Breast epithelium (tissue), 4 donors: ENCODE results near the gene TMEM100. TPM values are rescaled to one million over a fixed set of nuclear protein-coding genes. Genes with fewer than 3 reads are reported as not detected.
"Not testable (repeated sequence)": the region's sequence is repeated elsewhere in the genome, so short reads cannot be mapped to it uniquely, and the experiment has no call there.

Experiments used
- DNase-seq, 2 donors: peaks; one replicate each; pipeline ENCODE4 v3.0.0-alpha.2; 2019; ENCODE audit warnings: low spot score in 2 of 2
- H3K27ac ChIP-seq, 2 donors: fragments of 200-600 bp; sonication (generic) in 1 of 2; one replicate each; pipeline ENCODE4 v1.5.1; 2016 to 2019; ENCODE audit warnings: mild to moderate bottlenecking in 1 of 2
- H3K27me3 ChIP-seq, 2 donors: fragments of 200-600 bp; sonication (generic) in 1 of 2; one replicate each; pipeline versions ENCODE4 v1.5.1 to v1.6.0; 2017 to 2019; ENCODE audit warnings: control low read depth in 1 of 2, mild to moderate bottlenecking in 1 of 2
- H3K36me3 ChIP-seq: fragments of 200-600 bp; one replicate; pipeline ENCODE4 v1.5.1; 2019
- H3K4me1 ChIP-seq, 2 donors: fragments of 200-600 bp; sonication (generic); one replicate each; pipeline ENCODE4 v1.5.1; 2016 to 2019; ENCODE audit warnings: control low read depth in 1 of 2
- H3K4me3 ChIP-seq, 3 donors: fragments of 200-600 bp; sonication (generic); 1 replicate in 2 of 3; 2 replicates in 1 of 3; pipeline ENCODE4 v1.5.1; 2016 to 2019; ENCODE audit warnings: mild to moderate bottlenecking in 3 of 3, moderate library complexity in 2 of 3
- H3K9me3 ChIP-seq, 2 donors: fragments of 200-600 bp; sonication (generic) in 1 of 2; one replicate each; pipeline ENCODE4 v1.5.1; 2016 to 2019; ENCODE audit warnings: control low read depth in 1 of 2
- POLR2A ChIP-seq: fragments of 450-650 bp; IDR thresholded peaks from one replicate; pipeline ENCODE4 v1.6.1; 2016; ENCODE audit warnings: antibody characterized with exemption, mild to moderate bottlenecking, moderate library complexity
- POLR2AphosphoS5 ChIP-seq, 3 donors: sonication (generic); formaldehyde crosslinking; IDR thresholded peaks; one replicate each; pipeline ENCODE4 v1.6.1; 2017; ENCODE audit warnings: antibody characterized with exemption in 3 of 3
- intact Hi-C: fragments of 100-400 bp; cut with DNase I; formaldehyde crosslinking; loops from one replicate; pipeline ENCODE4 v1.15.1; 2023; ENCODE audit warnings: low total_unique reads
- total RNA-seq, 3 donors: library from RNA; depleted of rRNA; stranded (reverse); fragments of >200 nt; gene quantifications; one replicate each; pipeline ENCODE4 v1.1.0, GENCODE V29; 2016
- TF ChIP-seq, protein P1 (sequence below), 3 donors: fragments of 450-650 bp; IDR thresholded peaks; one replicate each; pipeline ENCODE4 v1.5.1; 2016 to 2017; ENCODE audit warnings: antibody characterized with exemption in 3 of 3, mild to moderate bottlenecking in 3 of 3, moderate library complexity in 3 of 3

Gene TMEM100
- total RNA-seq, 3 donors from 2014 or later = 6.7 to 27.2 (median 20.3) TPM

DNA sequence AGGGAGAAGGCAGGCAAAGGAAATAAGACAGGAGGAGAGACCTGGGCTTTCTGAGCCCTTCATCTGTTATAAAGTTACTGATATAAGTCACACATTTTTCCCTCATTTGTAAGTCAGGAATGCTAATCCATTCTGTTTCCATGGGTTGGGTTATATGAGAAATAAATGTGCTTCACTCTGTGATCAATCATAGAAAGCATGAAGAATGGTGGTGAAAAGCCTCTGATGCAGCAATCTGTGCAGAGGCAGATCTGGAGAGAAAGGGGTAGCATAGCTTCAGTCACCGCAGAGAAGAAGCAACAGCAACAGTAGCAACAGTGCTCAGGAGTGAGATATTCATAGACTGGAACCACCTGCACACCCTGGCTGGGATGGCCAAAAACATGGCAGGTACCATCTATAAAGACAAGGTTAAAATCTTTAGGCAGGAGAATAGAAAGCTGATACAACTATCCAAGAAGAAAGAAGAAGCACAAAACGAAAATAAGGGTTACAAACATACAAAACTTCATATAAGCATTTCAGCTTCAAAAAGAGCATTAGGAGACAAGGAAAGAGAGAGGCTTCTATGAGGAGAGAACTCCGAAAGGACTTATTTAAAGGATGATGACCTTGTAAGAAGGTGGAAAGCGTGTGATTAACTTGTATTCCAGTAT lies 41.9 kb downstream of the TMEM100 start:
- Histone ChIP-seq H3K36me3 (no peaks in the 10 kb centered on the region), H3K4me3 (no peak overlapping the region), H3K9me3 (no peaks in the 10 kb centered on the region), H3K27ac (no peak overlapping the region), H3K27me3 (no peaks in the 10 kb centered on the region), H3K4me1 (no peaks in the 10 kb centered on the region)
- intact Hi-C loops = no loop called here
- no peak for TF ChIP-seq POLR2AphosphoS5 (IDR thresholded peaks at IDR 0.05)
- no peak for DNase-seq

DNA sequence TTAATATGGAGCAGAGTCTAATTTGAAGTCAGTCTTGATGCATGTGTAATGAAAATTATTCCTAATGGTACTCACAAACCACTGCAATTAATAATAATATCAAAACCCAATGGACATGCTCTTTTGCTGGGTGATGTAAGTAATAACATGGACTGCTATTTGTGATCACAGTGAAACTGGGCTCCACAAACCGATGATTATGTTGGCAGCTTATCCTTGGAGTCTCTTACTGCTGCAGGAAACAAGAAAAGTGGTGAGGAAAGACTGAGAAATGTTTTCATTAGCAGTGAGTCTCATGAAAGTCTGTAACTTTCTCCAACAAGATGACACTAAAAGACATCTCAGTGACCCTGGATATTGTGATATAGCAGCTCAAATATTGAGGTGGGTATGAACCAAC lies 45.2 kb downstream of the TMEM100 start:
- intact Hi-C loops = no loop called here
- H3K9me3 ChIP-seq = no peaks in the 10 kb centered on the region
- H3K4me3 ChIP-seq = no peak overlapping the region
- H3K36me3 ChIP-seq = no peaks in the 10 kb centered on the region
- H3K4me1 ChIP-seq = no peaks in the 10 kb centered on the region
- TF ChIP-seq, protein P1, sequence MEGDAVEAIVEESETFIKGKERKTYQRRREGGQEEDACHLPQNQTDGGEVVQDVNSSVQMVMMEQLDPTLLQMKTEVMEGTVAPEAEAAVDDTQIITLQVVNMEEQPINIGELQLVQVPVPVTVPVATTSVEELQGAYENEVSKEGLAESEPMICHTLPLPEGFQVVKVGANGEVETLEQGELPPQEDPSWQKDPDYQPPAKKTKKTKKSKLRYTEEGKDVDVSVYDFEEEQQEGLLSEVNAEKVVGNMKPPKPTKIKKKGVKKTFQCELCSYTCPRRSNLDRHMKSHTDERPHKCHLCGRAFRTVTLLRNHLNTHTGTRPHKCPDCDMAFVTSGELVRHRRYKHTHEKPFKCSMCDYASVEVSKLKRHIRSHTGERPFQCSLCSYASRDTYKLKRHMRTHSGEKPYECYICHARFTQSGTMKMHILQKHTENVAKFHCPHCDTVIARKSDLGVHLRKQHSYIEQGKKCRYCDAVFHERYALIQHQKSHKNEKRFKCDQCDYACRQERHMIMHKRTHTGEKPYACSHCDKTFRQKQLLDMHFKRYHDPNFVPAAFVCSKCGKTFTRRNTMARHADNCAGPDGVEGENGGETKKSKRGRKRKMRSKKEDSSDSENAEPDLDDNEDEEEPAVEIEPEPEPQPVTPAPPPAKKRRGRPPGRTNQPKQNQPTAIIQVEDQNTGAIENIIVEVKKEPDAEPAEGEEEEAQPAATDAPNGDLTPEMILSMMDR (IDR thresholded peaks at IDR 0.05) = no peak
- TF ChIP-seq POLR2AphosphoS5 (IDR thresholded peaks at IDR 0.05) (no peak), POLR2A (no peak)
- H3K27ac ChIP-seq = no peak overlapping the region
- DNase-seq = no peak
- no peaks in the 10 kb centered on the region for H3K27me3 ChIP-seq

DNA sequence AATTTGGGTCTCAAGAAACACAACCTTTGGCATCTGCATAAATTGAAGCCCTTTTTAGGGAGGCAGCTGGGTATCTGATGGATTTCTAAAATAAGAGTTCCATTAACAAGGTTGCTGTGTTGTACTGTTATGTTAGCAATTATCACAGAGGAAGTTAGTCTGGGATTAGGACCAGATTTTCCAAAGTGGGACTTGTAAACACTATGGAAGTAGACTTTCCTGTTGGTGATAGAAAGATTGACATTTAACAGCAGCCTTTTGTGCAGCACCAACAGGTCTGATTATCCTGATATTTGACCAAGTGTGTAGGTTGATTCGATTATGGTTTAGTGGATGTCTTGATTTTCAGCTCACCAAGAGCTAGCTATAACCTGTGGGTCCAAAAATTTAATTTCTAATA lies 46.4 kb downstream of the TMEM100 start:
- H3K4me3 ChIP-seq = no peak overlapping the region
- TF ChIP-seq POLR2AphosphoS5 (IDR thresholded peaks at IDR 0.05) (no peak), POLR2A (no peak)
- TF ChIP-seq, protein P1 (IDR thresholded peaks at IDR 0.05) = no peak
- no peaks in the 10 kb centered on the region for H3K9me3 ChIP-seq
- H3K27me3 ChIP-seq = no peaks in the 10 kb centered on the region
- intact Hi-C loops = no loop called here
- H3K36me3 ChIP-seq = no peaks in the 10 kb centered on the region
- DNase-seq = no peak
- no peaks in the 10 kb centered on the region for H3K4me1 ChIP-seq
- peak overlapping the region in 1 of 2 donors; percentile 1 for H3K27ac ChIP-seq

DNA sequence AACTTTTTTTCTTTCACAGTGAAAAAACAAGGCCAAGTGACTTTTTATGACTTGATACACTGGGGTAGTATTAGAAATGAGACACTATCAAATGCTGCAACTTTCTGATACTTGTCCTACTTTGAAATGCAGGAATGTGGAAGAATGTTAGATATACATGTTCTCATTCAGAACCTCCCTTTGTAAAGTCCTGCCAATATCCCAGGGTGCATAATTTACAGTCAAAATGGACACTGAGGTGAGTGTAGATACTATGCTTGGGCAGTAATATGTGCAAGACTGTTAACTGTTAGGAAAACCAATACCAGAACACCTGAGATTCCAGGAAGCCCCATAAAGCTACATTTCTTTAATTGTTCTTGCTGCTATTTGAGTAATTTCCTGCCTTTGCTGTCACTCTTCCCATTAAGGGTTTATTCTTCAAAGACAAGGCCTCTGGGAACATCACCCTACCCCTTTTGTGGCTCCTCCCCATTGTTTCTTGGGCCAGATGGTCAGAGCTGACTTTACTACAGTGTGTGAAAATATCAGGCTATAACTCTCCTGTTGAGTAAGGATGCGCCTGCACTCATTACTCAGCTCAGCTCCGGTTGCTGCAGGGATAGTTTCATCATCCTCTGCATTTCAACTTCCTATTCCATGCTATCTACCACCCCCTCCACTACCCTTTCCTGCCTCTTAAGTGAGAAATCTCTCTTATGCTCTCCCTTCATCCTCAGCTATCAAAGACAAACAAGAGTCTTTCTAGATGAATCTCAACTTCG lies 48.7 kb downstream of the TMEM100 start:
- no peaks in the 10 kb centered on the region for H3K9me3 ChIP-seq
- TF ChIP-seq POLR2AphosphoS5 (IDR thresholded peaks at IDR 0.05) (no peak), POLR2A (no peak)
- TF ChIP-seq, protein P1 (IDR thresholded peaks at IDR 0.05) = no peak
- H3K4me1 ChIP-seq = no peaks in the 10 kb centered on the region
- H3K36me3 ChIP-seq = no peaks in the 10 kb centered on the region
- H3K27me3 ChIP-seq = no peaks in the 10 kb centered on the region
- intact Hi-C loops = no loop called here
- no peak overlapping the region for H3K4me3 ChIP-seq
- no peak for DNase-seq
- peak overlapping the region in 1 of 2 donors; percentile 36 for H3K27ac ChIP-seq

DNA sequence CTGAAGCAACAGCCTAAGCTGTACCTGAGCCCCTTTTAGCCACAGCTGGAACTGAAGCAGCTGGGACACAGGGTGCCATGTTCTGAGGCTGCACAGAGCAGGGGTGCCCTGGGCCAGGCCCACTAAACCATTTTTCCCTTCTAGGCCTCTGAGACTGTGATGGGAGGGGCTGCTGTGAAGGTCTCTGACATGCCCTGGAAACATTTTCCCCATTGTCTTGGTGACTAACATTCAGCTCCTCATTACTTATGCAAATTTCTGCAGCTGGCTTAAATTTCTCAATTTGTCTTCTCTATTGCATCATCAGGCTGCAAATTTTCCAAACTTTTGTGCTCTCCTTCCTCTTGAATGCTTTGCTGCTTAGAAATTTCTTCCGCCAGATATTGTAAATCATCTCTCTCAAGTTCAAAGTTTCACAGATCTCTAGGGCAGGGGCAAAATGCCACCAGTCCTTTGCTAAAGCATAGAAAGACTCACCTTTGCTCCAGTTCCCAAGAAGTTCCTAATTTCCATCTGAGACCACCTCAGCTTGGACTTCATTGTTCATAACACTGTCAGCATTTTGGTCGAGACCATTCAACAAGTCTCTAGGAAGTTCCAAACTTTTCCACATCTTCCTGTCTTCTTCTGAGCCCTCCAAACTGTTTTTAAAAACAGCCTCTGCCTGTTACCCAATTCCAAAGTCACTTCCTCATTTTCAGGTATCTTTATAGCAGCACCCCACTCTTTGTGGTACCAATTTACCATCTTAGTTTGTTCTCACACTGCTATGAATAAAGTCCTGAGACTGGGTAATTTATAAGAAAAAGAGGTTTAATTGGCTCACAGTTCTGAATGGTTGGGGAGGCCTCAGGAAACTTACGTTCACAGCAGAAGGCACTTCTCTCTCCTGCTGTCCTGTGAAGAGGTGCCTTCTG lies 49.8 kb downstream of the TMEM100 start:
- H3K36me3 ChIP-seq = no peaks in the 10 kb centered on the region
- no peak for DNase-seq

DNA sequence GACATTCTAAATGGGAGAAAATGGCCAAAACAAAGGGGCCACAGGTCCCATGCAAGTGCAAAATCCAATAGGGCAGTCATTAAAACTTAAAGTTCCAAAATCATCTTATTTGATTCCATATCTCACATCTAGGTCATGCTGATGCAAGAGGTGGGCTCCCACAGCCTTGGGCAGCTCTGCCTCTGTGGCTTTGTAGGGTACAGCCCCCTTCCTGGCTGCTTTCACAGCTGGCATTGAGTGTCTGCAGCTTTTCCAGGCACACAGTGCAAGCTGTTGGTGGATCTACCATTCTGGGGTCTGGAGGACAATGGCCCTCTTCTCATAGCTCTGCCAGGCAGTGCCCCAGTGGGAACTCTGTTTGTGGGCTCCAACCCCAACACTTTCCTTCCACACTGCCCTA lies 50.7 kb downstream of the TMEM100 start:
- H3K4me3 ChIP-seq, H3K4me1 ChIP-seq, H3K9me3 ChIP-seq, H3K27me3 ChIP-seq, intact Hi-C loops, H3K36me3 ChIP-seq, DNase-seq: not testable (repeated sequence)
- H3K27ac ChIP-seq = peak overlapping the region in 1 of 2 donors; percentile 80

More for the DNA sequence above, 49.8 kb downstream of the TMEM100 start:
- Histone ChIP-seq H3K9me3 (no peaks in the 10 kb centered on the region), H3K27me3 (no peaks in the 10 kb centered on the region), H3K27ac (peak overlapping the region; percentile 25 to 80), H3K4me3 (no peak overlapping the region), H3K4me1 (no peaks in the 10 kb centered on the region)
- intact Hi-C loops = no loop called here
- TF ChIP-seq POLR2AphosphoS5 (IDR thresholded peaks at IDR 0.05) (peak in 1 of 3 donors; percentile 22), POLR2A (no peak)

Other genes starting within 250 kb of the TMEM100 start
- not detected for gene SMIM36, start 211.4 kb downstream of the TMEM100 start, total RNA-seq
- gene PCTP, start 28.2 kb upstream of the TMEM100 start, total RNA-seq = 10 to 100 TPM; 19.3 to 29.4 (median 25.0) TPM